GM19468 (cell line): ENCODE data around the gene GALNT17.

ENCODE experiments used
- ATAC-seq: cut with Tn5 transposase; IDR thresholded peaks from one replicate; pipeline ENCODE4 v1.9.1; 2021; ENCODE audit warnings: mild to moderate bottlenecking, moderate library complexity, moderate number of reproducible peaks; ENCODE audit not compliant: unreplicated experiment; ENCODE audit errors: extremely low read depth

GALNT17 gene

DNA sequence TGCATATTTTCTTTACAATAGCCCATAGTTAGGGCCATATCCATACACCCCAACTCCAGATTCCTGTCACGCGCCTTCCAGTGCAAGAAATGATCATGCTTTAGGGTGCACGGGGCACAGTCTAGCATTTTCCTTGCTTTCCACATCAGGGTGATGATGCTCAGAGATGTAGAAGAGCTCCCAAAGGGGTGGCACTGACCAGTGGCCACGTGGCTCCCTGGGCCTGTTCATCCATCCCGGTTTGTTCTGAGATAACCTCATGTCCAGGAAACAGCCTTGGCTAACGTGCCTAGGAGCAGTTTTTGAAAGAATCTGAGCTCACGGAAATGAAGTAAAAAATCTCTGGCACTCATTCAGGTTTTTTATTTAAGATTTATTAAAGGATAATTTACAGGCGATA is 139.3 kb downstream of the GALNT17 start:
- ATAC-seq = no peak

DNA sequence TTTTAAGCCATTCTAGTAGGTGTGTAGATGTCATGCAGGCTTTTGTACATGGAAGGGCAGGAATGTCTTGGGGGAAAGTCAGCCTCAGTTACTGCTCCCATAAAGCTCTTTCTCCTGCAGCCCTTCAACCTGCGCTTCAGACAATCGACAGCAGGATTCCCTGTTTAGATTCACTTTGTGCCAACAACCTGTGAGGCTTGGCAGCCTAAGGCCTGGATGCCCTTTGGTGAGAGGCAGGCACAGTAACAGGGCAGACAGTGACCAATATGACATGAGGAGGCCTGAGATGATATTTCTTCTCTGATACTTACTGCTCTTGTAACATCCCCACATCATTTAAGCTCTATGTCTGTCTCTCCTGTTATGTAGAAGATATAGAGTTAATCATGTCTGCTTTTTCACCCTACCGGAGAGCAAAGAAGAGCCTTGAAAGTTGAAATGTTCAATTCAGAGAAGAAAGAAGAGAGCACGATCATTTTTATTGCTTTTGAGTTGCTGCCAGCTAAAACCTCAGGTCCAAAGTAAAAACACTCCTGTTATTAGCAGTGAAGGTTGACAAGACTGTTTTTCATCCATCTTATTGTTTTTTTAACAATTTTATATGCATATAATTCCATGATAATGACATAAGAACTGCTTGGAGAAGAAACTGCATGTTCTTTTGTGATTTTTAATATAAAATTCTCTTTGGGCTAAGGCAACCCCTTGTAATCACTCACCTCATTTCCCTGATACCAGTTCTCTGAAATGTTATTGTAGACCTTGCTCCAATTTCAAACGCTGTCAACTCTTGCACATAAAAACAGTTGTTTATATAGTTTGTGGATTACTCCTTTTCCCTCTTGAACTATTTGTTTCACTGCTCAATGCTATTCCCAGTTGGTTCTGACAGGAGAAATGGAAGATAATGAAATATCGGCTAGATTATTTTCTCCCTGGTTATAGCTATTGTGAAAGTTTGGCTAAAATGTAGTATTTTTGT is 140.9 kb downstream of the GALNT17 start:
- no peak for ATAC-seq

DNA sequence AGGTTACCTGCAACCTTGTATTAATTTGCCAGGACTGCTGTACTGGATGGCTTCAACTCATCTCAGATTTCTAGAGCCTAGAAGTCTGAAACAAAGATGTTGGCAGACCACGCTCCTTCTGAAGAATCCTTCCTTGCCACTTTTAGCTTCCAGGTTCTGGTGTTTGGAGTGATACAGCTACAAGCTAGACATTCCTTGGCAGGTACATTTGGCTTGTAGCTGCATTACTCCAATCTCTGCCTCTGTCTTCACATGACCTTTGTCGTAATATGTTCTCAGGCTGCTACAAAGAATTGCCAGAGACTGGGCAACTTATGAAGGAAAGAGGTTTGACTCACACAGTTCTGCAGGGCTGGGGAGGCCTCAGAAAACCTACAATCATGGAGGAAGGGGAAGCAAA is 146.3 kb downstream of the GALNT17 start:
- no peak for ATAC-seq

DNA sequence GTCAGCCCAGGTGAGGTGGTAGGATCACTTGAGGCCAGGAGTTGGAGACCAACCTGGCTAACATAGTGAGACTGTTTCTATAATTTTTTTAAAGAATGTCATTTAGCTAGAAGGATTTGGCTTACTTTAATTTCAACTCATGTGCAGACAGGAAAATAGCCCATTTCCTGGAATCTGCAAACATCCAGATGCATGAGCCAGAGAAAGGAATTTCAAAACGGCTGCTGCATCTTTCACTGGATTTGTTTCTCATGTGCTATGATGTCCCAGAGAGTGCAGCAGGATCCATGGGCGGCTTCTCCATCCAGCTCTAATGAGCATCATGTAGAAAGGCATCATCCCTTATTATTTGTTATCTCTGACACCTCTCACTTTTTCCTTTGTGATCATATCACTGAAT is 149.3 kb downstream of the GALNT17 start:
- no peak for ATAC-seq

DNA sequence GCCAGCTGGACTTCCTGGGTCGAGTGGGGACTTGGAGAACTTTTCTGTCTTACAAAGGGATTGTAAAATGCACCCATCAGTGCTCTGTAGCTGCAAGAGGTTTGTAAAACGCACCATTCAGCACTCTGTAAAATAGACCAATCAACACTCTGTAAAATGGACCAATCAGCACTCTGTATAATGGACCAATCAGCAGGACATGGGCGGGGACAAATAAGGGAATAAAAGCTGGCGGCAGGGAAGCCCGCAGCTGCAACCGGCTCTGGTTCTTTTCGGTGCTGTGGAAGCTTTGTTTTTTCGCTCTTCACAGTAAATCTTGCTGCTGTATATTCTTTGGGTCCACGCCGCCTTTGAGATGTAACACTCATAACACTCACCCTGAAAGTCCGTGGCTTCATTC is 151.9 kb downstream of the GALNT17 start:
- no peak for ATAC-seq

DNA sequence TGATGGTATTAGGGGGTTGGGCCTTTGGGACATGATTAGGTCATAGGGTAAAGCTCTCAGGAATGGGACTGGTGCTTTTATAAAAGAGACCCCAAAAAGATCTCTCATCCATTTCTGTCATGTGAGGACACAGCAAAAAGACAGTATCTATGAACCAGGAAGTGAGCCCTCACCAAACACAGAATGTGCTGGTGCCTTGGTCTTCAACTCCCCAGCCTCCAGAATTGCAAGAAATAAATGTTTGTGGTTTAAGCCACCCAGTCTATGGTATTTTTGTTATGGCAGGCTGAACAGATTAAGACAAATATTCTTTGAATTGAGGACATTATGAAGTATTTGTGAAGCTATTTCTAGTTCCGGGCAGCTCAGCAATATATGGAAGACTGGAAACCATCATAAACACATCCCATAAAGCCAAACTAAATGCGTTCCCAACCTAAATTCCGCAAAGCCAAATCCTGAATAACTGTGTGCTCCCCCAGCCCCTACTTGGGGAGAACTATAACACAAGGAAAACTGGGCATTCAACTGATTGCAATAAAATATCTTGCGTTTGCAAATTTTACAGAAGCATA is 153.7 kb downstream of the GALNT17 start:
- ATAC-seq = no peak

DNA sequence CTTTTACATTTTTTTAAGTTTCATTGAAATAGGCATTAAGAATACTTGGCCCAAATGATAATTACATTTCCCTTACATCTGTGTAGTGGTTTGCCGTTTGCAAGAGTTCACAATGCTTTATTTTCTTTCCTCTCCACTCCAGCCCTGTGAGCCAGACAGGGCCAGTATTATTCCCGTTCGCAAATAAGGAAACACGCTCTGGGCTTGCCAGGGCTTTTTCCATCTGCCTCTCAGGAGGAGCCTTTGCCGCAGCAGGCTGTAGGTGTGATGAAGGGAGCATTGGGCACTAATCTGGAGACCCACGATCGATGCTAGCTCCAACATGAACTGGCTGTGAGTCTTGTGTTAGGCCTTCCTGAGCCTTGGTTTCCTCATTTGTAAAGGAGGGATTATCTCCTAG is 154.4 kb downstream of the GALNT17 start:
- no peak for ATAC-seq

DNA sequence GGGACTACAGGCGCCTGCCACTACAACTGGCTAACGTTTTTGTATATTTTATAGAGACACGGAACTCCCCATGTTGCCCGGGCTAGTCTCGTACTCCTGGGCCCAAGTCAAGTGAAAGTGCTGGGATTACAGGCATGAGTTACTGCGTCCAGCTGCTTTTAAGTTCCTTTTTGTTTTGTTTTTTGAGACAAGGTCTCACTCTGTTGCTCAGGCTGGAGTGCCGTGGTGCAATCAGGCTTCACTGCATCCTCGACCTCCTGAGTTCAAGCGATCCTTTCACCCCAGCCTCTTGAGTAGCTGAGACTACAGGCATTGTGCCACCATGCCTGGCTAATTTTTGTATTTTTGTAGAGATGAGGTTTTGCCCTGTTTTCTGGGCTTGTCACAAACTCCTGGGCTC is 155.0 kb downstream of the GALNT17 start:
- no peak for ATAC-seq

DNA sequence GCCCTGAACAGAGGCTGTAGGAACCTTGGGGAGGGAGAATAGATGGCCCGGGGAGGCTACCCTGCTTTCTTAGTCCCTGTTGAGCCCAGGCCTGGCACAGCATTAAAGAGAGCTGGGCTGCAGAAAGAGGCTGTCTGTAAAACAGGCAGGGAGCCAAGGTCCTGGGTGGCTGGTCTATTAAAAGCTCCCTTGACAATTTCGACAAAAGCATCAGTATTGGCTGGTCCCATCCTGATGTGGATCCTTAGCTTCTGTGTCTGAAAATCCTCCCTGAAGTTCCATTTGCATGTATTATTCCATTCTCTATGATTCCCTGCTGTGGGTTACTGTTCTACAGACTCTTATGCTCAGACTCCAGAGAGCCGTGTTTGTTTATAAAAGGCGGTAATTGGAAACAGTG is 158.5 kb downstream of the GALNT17 start:
- no peak for ATAC-seq

DNA sequence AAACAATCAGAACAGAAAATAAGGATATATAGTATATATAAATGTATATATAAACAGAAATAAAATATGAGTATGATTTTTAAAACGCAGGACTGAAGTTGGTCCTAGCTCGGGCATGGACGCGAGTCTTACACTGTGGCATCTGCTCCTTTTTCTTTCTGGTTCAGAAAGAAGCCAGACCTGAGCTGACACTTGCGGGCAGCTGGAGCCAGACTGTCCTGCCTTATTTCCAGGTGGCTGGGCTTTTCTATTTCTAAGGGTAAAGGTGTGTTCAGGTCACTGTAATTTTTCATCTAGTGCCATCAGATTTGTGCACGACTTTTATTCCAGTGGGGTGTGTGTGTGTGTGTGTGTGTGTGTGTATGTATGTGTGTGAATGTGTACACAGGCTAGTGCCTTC is 166.4 kb downstream of the GALNT17 start:
- ATAC-seq = no peak

DNA sequence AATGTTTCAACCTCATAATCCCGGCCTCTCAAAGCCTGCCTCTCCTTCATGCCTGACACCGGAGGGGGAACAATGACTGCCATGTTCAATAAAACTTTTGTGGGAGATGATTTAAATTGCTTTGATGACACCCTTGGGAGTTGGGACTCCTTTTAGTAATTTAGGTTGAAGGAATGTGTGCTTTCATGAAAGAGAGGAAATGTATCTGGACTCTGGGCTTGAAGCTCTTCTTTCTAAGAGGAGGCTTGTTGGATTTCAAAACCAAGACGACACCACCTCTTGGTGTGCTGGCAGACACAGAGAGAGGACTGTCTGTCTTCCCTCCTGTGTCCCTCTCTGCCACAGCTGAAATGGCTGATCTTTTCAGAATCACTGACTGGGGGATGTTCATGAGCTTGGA is 168.1 kb downstream of the GALNT17 start:
- ATAC-seq = no peak

DNA sequence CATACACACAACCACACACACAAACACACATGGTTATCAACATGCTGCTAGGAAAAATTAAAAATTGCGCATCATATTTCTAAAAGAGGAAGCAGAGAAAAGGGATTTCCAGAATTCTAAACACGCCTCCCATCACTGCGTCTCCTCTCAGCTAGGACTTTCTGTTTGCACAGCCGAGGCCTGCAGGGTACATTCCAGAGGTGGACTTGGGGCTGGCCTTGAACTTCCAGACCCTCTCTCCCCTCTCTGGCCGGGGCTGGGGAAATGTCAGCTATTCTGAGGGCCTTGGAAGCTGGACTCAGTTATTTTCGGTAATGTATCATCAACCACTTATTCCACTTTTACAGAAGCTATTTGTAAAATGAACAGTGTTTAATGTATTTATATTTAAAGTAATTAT is 168.7 kb downstream of the GALNT17 start:
- no peak for ATAC-seq

DNA sequence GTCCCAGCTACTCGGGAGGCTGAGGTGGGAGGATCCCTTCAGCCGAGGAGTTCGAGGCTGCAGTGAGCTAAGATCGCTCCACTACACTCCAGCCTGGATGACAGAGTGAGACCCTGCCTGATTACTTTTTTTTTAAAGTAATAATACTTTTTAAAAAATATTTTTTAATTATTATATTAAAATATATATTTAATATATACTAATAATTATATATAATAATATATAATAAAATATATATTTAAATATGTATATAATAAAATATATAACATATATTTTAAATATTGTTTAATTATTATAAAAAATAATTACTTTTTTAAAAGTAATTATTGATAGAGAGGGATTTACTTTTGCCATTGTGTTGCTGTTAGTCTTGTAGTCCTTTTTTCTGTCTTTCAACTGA is 169.2 kb downstream of the GALNT17 start:
- no peak for ATAC-seq

DNA sequence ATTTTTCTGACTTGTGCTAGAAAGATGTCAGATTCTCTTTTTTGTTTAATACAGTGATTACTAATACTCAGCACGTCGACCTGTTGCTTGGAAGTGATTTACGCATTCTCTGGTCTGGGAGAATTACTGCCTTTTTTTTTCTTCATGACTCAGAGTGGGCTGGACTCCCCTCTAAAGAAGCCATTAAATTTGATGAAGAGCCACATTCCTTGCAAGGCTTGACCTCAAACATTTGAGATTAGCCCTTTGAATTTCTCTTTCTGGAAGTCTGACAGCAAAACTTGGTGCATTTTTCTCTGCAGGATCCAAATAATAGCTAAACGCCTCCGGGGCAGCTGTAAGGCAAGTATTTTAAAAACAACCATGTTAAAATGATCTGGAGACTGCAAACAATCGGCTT is 171.6 kb downstream of the GALNT17 start:
- ATAC-seq = no peak

DNA sequence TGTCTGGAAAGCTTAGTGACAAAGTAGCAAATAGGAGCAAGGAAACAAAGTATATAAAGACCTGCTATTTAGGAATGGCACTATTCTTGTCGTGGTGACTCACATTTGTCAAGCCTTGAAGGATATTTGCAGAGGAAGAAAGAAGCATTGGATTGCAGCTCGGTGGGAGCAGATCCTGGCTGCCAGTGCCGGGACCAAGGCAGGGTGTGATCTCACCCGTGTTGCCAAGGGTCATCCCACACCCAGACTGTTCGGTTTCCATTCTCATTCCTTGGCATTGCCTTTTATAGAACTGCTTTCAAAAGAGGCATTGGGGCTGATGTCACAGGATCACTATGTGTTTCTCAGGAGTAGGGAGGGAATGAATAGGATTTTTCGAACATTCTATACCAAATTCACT is 176.2 kb downstream of the GALNT17 start:
- ATAC-seq = no peak

DNA sequence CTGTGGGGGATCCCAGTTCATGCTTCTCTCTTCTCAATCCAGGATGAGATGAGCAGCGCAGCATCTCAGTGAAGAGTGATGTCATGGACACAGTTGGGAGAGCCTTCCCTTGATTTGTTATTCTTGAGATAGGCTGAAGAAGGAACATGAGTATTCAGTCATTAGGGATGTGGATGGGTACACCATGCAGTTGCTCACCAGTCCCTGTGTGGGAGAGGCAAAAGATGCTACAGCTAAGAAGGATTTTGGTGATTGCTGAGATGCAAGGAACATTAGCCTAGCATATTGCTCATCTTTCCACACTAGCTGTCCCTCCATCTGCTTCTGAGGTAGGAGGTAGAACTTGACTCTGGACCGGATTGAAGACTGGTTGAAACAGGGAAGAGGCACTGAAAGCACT is 179.6 kb downstream of the GALNT17 start:
- no peak for ATAC-seq

DNA sequence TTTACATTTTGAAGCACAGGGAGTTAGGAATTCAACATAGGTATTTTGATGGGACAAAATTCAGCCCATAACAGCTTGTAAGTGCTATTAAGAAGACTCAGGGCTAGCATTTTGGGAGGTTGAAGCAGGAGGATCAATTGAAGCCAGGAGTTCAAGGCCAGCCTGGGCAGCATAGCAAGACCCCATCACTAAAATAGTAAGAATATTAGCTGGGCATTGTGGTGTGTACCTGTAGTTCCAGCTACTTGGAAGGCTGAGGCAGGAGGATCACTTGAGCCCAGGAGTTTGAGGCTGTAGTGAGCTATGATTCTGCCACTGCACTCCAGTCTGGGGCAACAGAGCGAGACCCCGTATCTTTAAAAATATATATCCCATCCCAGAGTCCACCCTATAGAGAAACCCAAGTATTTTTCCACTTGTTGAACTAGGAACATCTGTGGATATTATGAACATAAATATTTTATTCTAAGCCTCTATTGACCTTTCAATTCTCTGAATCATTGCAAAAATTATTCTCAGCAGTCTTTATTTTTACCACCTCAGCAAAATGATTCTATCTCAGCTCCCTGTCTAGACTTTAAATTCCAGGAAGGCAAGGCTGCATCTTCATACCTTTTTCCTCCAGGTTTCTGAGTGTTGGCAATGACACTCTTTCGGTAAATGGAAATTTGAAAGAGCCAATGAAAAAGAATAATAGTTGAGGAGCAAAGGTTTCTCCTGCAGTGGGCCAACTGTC is 181.0 kb downstream of the GALNT17 start:
- ATAC-seq = no peak

DNA sequence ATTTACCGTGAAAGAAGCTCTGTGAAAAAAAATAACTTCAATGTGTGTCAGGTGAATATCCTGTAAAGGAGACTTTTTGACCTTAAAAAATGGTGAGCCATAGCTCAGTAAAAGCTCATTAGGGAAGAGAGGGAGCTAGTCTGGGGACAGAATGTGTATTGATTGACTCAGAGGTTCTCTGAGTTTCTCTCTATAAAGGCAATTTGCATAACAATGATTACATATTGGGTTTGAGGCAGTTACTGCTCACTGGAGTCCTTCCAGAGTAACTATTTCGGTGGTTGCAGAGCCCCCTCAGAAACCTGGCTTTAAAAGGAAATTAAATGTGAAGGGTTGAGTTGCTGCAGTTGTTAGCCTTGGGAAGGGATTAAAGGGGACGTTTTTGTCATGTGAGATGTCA is 181.6 kb downstream of the GALNT17 start:
- ATAC-seq = no peak

DNA sequence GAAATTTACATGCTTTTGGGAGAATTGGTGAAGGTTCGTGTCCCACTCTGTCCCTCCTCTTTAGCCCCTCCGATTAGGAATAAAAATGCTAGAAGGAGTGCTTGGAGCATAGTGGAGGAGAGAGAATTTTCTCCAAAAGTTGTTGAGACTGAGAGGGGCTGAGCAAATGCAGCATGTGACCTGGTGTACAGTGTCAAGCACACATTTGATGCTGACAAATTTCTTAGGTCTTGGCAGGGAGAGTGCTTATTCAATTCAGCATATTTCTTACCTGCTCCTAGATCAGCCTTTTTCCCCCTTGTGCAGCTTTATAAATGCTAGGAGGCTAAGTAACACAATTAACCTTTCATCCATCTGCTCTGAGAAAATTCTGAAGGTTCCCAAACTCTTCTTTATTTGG is 189.0 kb downstream of the GALNT17 start:
- ATAC-seq = no peak

DNA sequence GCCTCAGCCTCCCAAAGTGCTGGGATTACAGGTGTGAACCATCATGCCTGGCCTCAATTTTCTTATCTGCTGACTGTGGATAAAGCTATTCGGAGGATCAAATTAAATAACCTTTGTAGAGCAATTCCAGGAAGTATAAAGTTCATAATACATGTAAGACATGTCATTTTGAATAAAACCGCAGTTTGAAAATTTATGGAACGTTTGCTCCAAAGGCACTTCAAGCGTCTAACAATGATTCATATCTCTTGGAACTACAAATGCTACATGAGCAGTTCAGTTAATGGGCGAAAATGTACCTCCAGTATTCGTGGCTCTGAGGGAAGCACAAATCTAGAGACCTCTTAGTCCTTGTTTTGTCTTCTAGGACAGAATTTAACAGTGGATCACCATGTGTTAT is 190.3 kb downstream of the GALNT17 start:
- no peak for ATAC-seq

DNA sequence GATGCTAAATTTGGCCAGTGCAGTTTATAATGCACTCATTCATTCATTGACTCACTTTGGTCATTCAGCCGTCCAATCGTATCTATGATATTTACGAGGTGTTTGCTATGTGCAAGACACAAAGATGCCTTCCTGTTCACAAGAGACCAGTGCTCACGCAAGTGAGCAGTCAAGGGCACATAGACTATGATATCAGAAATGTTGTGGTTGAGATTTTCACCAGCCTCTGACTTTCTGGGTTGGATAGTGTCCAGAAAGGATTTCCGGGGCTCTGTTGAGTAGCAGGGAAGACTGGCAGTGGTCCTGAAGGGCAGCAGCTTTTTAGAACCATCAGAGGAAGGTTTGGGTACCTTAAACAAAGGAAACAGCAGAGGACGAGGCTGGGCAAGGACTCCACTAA is 191.8 kb downstream of the GALNT17 start:
- no peak for ATAC-seq
